ENCODE data around the gene AKIRIN1. TPM values are rescaled to one million over a fixed set of nuclear protein-coding genes. Genes with fewer than 3 reads are reported as not detected.

AKIRIN1 gene
- polyA plus RNA-seq, 1 of the 3 experiments (the other 2 are of a cell fraction) = 37.0 TPM

DNA sequence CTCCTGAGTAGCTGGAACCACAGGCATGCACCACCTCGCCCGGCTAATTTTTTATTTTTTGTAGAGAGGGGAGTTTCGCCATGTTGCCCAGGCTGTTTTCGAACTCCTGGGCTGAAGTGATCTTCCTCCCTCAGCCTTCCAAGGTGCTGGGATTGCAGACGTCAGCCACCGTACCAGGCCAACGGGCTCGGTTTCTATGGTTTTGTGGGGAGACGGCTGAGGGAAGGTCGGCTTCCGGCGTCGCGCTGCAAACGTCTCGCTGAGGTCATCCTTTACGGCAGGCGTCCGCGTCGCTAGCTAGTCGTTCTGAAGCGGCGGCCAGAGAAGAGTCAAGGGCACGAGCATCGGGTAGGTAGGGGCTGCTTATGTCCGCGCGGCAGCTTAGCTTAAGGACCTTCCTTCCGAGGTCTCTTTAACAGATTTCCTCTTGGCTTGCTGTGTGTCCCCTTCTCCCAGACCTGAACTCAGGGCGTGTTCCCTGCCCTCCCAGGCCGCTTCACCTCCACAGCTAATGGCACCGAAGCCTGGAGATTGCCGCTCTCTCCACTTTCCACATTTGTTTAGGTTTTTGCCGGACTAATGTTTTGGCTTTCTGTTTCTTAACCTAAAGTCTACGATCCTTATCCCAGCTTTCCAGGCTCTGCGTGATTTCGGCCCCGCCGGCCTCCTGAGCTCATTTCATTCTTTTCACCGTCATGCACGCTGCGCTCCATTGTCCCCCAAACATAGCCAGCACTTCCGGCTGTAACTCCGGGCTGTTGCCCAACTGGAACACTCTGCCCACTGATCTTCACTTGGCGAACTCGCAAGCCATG lies 35.2 kb downstream of the AKIRIN1 start, which contains the start of gene NDUFS5:
Gene NDUFS5 (plus strand): TSS at position 300 of the 815 bp plus-strand sequence. CDS start 2,375 bp downstream, outside the sequence.
- Histone ChIP-seq H3K4me3 (ENCODE audit: low read depth in 2 of 2, low read length in 1 of 2) (peak within 1 kb of the TSS; percentile 70 to 92), H3F3A (replicated peaks; ENCODE audit: insufficient read depth) (peaks cover 15% of the 10 kb centered on the region), H3K27ac (ENCODE audit: low read depth in 2 of 2, low read length in 1 of 2) (peak within 1 kb of the TSS; percentile 90 to 99), H3K27me3 (ENCODE audit: insufficient read depth) (no peaks in the 10 kb centered on the region), H3K4me1 (ENCODE audit: control insufficient read depth in 1 of 2, insufficient read depth in 2 of 2, low read depth in 1 of 2, low read length in 1 of 2) (peaks cover 4 to 5% of the 10 kb centered on the region in 2 experiments; a peak in 2 of 4 replicates), H3K9me3 (no peaks in the 10 kb centered on the region), H3K36me3 (replicated peaks in 1 of 2; ENCODE audit: control insufficient read depth in 1 of 2, insufficient read depth in 2 of 2, low read length in 1 of 2) (peaks cover 13 to 36% of the 10 kb centered on the region in 2 experiments), H3K79me2 (ENCODE audit: insufficient read depth) (peaks cover 51% of the 10 kb centered on the region), H2AFZ (ENCODE audit: low read depth) (peak within 1 kb of the TSS; percentile 94), H3K9ac (peak within 1 kb of the TSS; percentile 100), H4K20me1 (ENCODE audit: insufficient read depth) (peaks cover 5% of the 10 kb centered on the region; the same call in 1 of the 2 replicates), H3K4me2 (peak within 1 kb of the TSS; percentile 89), H3K9me2 (no peaks in the 10 kb centered on the region)
- peak; percentile 83 for DNase-seq
- WGBS (ENCODE audit: low lambda C conversion rate) = 1% methylated on average over 44 of the region's 47 CpGs
- CTCF ChIA-PET = interaction anchor here (0.8 to 2.3 kb wide), 6 partner anchors 31 to 165 kb away, joined by 3 to 5 read pairs (median 4); no protein-coding TSS in a partner anchor
- POLR2A ChIA-PET = interaction anchor here (0.5 to 1.6 kb wide), 14 partner anchors 9 to 1326 kb away, joined by 3 to 10 read pairs (median 4); partner anchors contain the start of genes AKIRIN1, MYCBP, PPIE and RRAGC
- TF ChIP-seq YY1 (IDR thresholded peaks at IDR 0.05; ENCODE audit: low read depth) = peak; percentile 33; the same call in 1 of the 2 replicates
- TF ChIP-seq, protein P1, sequence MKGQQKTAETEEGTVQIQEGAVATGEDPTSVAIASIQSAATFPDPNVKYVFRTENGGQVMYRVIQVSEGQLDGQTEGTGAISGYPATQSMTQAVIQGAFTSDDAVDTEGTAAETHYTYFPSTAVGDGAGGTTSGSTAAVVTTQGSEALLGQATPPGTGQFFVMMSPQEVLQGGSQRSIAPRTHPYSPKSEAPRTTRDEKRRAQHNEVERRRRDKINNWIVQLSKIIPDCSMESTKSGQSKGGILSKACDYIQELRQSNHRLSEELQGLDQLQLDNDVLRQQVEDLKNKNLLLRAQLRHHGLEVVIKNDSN (IDR thresholded peaks at IDR 0.05; ENCODE audit: borderline replicate concordance, low read depth) = no peak
- no peak for TF ChIP-seq FOSL2 (IDR thresholded peaks at IDR 0.05; ENCODE audit: borderline replicate concordance, low read depth)
- TF ChIP-seq NFIC (IDR thresholded peaks at IDR 0.05; ENCODE audit: borderline replicate concordance) = 0 out of 2 replicates have a peak, but pooled peaks have one; percentile 6
- TF ChIP-seq, protein P2, sequence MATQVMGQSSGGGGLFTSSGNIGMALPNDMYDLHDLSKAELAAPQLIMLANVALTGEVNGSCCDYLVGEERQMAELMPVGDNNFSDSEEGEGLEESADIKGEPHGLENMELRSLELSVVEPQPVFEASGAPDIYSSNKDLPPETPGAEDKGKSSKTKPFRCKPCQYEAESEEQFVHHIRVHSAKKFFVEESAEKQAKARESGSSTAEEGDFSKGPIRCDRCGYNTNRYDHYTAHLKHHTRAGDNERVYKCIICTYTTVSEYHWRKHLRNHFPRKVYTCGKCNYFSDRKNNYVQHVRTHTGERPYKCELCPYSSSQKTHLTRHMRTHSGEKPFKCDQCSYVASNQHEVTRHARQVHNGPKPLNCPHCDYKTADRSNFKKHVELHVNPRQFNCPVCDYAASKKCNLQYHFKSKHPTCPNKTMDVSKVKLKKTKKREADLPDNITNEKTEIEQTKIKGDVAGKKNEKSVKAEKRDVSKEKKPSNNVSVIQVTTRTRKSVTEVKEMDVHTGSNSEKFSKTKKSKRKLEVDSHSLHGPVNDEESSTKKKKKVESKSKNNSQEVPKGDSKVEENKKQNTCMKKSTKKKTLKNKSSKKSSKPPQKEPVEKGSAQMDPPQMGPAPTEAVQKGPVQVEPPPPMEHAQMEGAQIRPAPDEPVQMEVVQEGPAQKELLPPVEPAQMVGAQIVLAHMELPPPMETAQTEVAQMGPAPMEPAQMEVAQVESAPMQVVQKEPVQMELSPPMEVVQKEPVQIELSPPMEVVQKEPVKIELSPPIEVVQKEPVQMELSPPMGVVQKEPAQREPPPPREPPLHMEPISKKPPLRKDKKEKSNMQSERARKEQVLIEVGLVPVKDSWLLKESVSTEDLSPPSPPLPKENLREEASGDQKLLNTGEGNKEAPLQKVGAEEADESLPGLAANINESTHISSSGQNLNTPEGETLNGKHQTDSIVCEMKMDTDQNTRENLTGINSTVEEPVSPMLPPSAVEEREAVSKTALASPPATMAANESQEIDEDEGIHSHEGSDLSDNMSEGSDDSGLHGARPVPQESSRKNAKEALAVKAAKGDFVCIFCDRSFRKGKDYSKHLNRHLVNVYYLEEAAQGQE (IDR thresholded peaks at IDR 0.05; ENCODE audit: low read depth, low read length) = peak; percentile 49; the same call in 1 of the 2 replicates
- peak; percentile 94 for TF ChIP-seq TAF1 (IDR thresholded peaks at IDR 0.05; ENCODE audit: borderline replicate concordance, low read depth, low read length)
- TF ChIP-seq RCOR1 (IDR thresholded peaks at IDR 0.05; ENCODE audit: low read length) = peak; percentile 61; the same call in 1 of the 2 replicates
- TF ChIP-seq SIN3A (IDR thresholded peaks at IDR 0.05; ENCODE audit: borderline replicate concordance, low read depth, low read length) = peak; percentile 31; the same call in 1 of the 2 replicates
- no peak for TF ChIP-seq MEF2A (IDR thresholded peaks at IDR 0.05; ENCODE audit: borderline replicate concordance, low read depth)
- TF ChIP-seq, protein P3, sequence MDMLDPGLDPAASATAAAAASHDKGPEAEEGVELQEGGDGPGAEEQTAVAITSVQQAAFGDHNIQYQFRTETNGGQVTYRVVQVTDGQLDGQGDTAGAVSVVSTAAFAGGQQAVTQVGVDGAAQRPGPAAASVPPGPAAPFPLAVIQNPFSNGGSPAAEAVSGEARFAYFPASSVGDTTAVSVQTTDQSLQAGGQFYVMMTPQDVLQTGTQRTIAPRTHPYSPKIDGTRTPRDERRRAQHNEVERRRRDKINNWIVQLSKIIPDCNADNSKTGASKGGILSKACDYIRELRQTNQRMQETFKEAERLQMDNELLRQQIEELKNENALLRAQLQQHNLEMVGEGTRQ (IDR thresholded peaks at IDR 0.05; ENCODE audit: borderline replicate concordance, low read depth, low read length) = no peak
- TF ChIP-seq RFX5 (IDR thresholded peaks at IDR 0.05; ENCODE audit: low read length) = peak; percentile 52; the same call in 1 of the 2 replicates
- no peak for TF ChIP-seq EP300 (IDR thresholded peaks at IDR 0.05; ENCODE audit: borderline replicate concordance in 1 of 2, low read depth in 1 of 2, low read length in 1 of 2)
- no peak for TF ChIP-seq JUND (IDR thresholded peaks at IDR 0.05)
- TF ChIP-seq MXI1 (IDR thresholded peaks at IDR 0.05; ENCODE audit: low read depth, low read length) = no peak; the same call in none of the 2 replicates
- TF ChIP-seq MAX (IDR thresholded peaks at IDR 0.05; ENCODE audit: low read depth) = peak; percentile 76
- no peak for TF ChIP-seq TCF12 (IDR thresholded peaks at IDR 0.05)
- TF ChIP-seq RXRA (IDR thresholded peaks at IDR 0.05; ENCODE audit: borderline replicate concordance, low read depth) = no peak
- TF ChIP-seq POLR2AphosphoS5 (IDR thresholded peaks at IDR 0.05; ENCODE audit: low read depth, low read length) = peak; percentile 95
- no peak for TF ChIP-seq FOXJ3 (CRISPR knock-in tag; IDR thresholded peaks at IDR 0.05)
- TF ChIP-seq GATA2 (CRISPR knock-in tag; IDR thresholded peaks at IDR 0.05) = no peak
- TF ChIP-seq PBX3 (IDR thresholded peaks at IDR 0.05) = no peak
- peak; percentile 44 for TF ChIP-seq CHD2 (IDR thresholded peaks at IDR 0.05; ENCODE audit: low read length, partially characterized antibody)
- TF ChIP-seq ELF1 (IDR thresholded peaks at IDR 0.05) = 0 out of 2 replicates have a peak, but pooled peaks have one; percentile 65
- TF ChIP-seq IRF3 (IDR thresholded peaks at IDR 0.05; ENCODE audit: low read depth, low read length) = no peak
